Astrocyte (in vitro differentiated cells and primary cell): ENCODE measurements around the gene ZNF835.

Experiments
- EZH2 ChIP-seq: IDR thresholded peaks from 2 replicates; pipeline ENCODE4 v1.6.1; 2012; ENCODE audit warnings: mild to moderate bottlenecking, low read length, inconsistent platforms; ENCODE audit not compliant: insufficient read depth
- TF ChIP-seq, protein P1 (sequence below): IDR thresholded peaks from 2 replicates; pipeline ENCODE4 v1.5.1; 2011; ENCODE audit warnings: low read depth, mild to moderate bottlenecking, inconsistent platforms, low read length, moderate library complexity; ENCODE audit not compliant: insufficient read depth

DNA sequence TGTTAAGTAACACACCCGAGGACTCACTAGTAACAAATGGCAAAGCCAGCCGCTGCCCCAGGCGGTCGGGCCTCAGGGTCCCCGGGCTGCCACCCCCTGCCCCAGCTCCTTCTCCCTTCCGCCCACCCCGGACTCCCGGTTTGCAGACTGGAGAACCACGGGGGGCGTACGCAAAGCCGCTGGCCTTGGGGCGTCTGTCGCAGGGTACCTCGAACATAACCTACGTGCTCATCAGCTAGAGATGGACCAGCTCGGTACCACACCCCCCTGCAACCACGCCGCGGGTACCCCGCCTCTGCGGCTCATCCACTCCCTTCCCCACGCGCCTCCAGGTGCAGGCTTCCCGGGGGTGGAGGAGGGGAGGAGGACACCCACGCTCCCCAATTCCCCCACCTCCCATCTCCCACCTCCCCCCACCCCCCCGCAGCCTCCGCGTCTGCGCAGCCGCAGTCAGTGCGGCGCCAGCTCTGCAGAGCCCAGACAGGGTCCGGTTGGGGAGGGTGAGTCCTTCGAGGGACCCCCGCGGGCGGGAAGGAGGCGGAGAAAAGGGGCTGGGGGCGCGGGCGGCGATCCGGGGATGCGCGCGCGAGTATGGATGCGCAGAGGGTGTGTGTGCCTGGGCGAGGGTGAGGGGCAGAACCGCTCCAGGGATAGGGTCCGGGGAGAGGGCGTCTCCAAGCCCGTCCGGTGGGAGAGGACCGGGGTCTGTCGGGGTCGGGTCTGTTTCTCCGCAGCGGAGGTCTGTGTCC is 28.7 kb downstream of the ZNF835 start, which contains the start of gene SMIM17:
- TF ChIP-seq, protein P1, sequence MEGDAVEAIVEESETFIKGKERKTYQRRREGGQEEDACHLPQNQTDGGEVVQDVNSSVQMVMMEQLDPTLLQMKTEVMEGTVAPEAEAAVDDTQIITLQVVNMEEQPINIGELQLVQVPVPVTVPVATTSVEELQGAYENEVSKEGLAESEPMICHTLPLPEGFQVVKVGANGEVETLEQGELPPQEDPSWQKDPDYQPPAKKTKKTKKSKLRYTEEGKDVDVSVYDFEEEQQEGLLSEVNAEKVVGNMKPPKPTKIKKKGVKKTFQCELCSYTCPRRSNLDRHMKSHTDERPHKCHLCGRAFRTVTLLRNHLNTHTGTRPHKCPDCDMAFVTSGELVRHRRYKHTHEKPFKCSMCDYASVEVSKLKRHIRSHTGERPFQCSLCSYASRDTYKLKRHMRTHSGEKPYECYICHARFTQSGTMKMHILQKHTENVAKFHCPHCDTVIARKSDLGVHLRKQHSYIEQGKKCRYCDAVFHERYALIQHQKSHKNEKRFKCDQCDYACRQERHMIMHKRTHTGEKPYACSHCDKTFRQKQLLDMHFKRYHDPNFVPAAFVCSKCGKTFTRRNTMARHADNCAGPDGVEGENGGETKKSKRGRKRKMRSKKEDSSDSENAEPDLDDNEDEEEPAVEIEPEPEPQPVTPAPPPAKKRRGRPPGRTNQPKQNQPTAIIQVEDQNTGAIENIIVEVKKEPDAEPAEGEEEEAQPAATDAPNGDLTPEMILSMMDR: no peak
- TF ChIP-seq EZH2: no peak
